Sciatic nerve (tissue), 2 donors: ENCODE measurements around the gene LTB4R2. TPM values are rescaled to one million over a fixed set of nuclear protein-coding genes. Genes with fewer than 3 reads are reported as not detected.

ENCODE experiments used
- ATAC-seq: fragments of 200-7000 bp; cut with Tn5 transposase; one replicate; pipeline ENCODE4 v1.9.1; 2020; ENCODE audit warnings: mild to moderate bottlenecking, moderate library complexity
- DNase-seq: peaks from one replicate; pipeline ENCODE4 v3.0.0-alpha.2; 2020; ENCODE audit warnings: low spot score
- intact Hi-C: fragments of 100-400 bp; cut with DNase I; formaldehyde crosslinking; loops from one replicate; pipeline ENCODE4 v1.14.2; 2022
- total RNA-seq: library from RNA; stranded (reverse); fragmentation: NEBNext Ultra II Directional; extraction: Animal tissue kit (Norgen Biotek cat#: 25700); gene quantifications from one replicate; pipeline ENCODE4 v1.2.1, GENCODE V29; 2021
- donor health status: DM: no; HTN: no; CAD: no.
- donor health status: DM: no; HTN: no; CAD: no.

Gene LTB4R2
- total RNA-seq, 1 donor from 2014 or later, result 5.6 TPM

DNA sequence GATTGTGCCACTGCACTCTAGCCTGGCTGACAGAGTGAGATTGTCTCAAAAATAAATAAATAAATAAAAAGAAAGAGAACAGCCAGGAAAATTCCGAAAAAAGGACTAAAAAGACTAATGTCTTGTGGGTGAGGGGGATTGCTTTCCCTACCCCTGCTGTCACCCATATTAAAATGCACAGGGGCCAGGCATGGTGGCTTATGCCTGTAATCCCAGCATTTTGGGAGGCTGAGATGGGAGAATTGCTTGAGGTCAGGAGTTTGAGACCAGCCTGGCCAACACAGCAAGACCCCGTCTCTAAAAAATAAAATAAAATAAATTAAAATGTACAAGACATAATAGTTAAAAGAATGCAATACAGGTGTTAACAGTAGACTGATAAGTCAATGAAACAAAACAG lies 16.4 kb upstream of the LTB4R2 start:
- intact Hi-C loops, result no loop called here
- no peak for ATAC-seq
- no peak for DNase-seq

DNA sequence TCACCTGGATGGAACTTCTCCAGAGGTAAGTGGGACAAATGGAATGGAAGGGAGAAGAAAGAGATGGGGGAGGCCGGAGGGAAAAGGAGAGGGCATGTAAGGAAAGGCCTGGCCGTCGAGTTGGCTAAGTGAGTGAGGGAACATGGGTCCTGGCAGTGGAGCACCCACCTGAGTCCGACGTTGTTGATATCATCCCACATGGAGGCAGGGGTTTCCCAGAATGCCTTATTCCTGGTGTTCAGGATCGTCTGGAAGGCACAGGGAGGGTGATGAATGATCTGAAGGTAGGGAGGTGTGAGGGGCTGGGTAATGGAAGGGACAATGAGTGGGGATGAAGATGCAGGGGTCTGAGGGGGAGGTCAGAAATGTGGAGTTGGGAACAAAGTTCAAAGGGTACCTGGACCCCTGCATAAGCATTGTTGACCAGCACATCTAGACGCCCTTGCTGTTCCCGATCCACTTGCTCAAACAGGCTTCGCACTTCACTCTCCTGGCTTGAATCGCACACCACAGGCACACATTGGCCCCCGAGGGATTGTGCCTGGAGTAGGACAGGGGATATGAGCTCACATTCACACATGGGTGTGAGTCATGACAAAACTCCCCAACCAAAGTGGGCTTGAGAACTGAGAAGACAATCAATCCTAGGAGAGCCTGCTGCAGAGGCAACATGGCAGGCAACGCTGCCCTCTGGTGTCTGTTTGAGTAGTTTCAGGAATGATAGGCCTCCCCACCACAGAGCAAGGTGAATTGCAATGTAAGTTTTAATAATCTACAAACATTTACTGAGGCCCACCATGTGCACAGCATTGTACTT lies 13.4 kb upstream of the LTB4R2 start:
- intact Hi-C loops, result loop anchor here (5.0 kb wide), 1 partner anchor 54 kb away; the partner anchor contains the start of gene TINF2
- DNase-seq (peak; percentile 74), ATAC-seq (peak; percentile 66)

DNA sequence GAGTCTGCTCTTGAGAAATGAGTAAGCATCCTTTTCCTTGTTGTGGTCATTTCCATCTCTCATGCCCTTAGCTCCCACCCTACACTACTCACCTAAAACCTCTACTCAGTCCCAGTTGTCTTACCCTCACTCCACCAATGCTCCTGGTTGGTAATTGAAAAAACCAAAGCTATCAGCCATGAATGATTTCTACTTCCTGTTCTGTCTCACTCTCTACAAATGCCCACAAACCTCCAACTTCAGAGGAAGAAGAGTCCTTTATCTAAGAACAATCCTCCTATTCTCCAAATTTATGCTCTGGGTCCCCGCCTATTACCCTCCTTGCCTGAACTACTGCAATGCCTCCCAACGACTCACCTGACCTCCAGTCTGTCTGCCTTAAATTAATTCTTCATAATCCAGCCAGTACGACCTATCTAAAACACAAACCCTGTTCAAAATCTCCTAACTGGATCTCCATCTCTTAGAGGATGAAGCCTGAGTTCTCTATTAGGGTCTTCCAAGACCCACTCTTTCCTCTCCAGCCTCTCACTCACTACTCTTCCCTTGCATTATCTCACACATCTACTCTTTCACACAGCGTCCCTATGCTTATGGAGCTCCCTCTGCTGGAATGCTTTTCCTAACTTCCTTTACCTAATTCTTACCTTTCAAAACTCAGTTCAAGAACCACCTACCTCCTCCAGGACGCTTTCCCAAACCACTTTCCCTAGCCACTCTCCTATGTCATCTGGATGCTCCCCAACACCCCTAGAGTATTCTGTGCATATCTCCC lies 12.6 kb upstream of the LTB4R2 start:
- DNase-seq (no peak), ATAC-seq (no peak)
- intact Hi-C loops, result loop anchor here (5.0 kb wide), 1 partner anchor 55 kb away; the partner anchor contains the start of gene TINF2

DNA sequence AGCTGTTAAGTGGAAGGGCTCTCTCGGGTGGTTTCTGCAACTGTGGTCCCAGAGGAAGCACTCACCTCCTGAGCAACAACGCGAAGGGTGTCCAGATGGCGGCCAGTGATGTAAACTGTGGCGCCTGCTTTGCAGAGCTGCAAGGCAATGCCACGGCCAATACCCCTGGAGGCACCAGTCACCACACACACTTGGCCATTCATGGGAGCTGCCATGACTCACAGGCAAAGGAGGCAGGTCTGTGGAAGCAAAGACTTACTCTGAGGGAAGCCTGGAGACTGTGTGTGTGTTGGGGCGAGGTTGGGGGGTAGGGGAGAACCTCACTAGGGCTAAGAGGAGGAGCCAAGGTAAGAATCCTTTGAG lies 11.1 kb upstream of the LTB4R2 start:
- intact Hi-C loops, result loop anchor here (5.0 kb wide), 1 partner anchor 57 kb away; the partner anchor contains the start of gene TINF2
- DNase-seq (no peak), ATAC-seq (peak; percentile 16)

DNA sequence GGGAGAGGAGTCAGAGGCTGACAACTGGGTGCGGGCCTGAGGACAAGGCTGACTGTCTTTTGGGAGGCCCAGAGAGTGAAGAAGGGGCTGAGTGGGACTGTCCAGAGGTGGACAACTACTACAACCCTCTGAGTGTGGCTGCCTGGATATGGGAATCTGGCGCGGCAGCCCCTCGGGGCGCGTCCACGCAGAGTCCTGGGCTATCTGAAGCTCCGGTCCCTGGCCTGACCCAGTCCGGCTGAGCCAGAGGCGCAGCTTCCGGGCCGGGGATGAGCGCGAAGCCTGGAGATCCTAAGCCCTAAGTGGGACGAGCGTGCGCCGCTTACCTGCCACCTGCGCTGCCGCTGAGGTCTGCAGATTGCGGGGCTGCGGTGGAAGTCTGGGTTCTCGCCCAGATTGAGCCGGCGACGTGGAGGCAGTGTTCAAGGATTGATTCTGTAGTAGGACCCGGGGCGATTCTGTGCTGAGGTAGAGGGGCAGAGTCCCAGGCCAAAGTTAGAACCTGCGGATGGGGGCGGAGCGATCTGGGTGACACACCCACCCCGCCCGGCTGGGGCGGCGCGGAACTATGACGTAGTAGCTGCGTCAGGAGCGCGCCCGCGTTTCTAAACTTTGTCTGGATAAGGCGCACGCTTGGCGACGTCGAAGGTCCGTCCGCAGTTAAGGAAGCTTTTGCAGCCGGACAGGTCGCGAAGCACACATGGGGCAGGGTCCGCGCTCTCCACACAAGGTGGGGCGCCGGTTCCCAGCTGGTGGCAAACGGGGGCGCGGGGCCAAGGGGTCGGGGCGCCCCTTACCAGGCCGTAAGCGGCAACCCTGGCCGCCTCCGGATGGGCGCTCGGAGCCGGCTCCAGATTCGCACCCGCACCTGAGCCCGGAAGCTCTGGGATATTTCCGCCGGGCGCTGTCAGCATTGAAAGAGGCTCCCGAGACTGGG lies 10.4 kb upstream of the LTB4R2 start, which contains the start of the genes DHRS1 and NOP9:
Gene DHRS1, minus strand, starts transcription at position 526 of the 937 bp plus-strand sequence. CDS start 674 bp downstream, outside the sequence.
Gene NOP9, plus strand, starts transcription at position 596 of the 937 bp plus-strand sequence. Its CDS starts 105 bp downstream, at position 701.
- ATAC-seq, result peak; percentile 96
- intact Hi-C loops, result loop anchor here (5.0 kb wide), 1 partner anchor 57 kb away; the partner anchor contains the start of gene TINF2
- DNase-seq, result peak; percentile 96

DNA sequence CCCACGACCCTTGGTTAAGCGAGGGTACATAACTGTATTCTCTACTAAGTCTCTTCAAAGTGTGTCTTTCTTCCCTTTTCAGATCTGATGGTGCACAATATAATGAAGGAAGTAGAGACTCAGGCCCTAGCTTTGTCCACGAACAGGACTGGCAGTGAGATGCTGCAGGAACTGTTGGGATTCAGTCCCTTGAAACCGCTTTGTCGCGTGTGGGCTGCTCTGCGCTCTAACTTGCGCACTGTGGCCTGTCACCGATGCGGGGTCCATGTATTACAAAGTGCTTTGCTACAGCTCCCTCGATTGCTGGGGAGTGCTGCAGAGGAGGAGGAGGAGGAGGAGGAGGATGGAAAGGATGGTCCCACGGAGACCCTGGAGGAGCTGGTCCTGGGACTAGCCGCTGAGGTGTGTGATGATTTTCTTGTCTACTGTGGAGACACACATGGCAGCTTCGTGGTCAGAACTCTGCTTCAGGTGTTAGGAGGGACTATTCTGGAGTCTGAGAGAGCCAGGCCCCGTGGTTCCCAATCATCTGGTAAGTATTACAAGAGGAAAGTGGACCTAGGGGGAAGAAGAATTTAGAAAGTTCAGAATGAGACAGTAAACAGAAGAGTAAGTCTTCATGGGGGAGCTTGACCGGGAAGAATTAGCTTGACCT lies 9.5 kb upstream of the LTB4R2 start:
- no peak for ATAC-seq
- intact Hi-C loops, result no loop called here
- DNase-seq, result no peak

DNA sequence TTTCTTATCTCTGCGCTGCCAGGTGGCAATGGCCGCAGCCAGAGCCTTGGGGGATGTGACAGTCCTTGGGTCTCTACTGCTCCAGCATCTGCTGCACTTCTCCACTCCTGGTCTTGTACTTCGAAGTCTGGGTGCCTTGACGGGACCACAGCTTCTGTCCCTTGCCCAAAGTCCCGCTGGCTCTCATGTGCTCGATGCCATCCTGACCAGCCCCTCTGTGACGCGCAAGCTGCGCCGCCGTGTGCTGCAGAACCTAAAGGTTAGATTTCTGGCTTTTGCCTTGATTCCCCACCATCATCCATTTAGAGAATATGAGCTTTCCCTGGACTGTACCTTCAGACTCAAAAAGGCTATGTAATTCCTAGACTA lies 5.9 kb upstream of the LTB4R2 start:
- no peak for ATAC-seq
- no peak for DNase-seq
- intact Hi-C loops, result no loop called here

DNA sequence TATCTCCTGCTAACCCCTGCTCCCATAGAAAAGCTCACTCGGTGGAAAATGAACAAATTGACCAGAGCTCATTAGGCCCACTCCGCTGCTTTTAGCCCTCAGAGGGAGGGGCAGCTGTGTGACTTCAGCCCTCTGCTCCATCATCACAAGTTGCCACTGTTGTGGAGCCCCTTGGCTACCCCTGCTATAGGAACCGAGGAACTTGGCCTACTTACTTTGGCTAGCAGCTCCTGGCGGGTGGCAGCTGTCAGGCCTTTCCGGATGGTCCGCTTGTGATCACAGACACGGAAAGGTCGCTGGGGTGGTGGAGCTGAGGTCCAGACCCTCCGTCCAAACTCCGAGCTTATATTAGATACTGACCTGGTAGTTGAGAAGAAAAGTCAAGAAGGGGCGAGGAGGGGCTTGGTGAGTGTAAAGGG lies 2.8 kb upstream of the LTB4R2 start:
- ATAC-seq (no peak), DNase-seq (no peak)
- intact Hi-C loops, result no loop called here

DNA sequence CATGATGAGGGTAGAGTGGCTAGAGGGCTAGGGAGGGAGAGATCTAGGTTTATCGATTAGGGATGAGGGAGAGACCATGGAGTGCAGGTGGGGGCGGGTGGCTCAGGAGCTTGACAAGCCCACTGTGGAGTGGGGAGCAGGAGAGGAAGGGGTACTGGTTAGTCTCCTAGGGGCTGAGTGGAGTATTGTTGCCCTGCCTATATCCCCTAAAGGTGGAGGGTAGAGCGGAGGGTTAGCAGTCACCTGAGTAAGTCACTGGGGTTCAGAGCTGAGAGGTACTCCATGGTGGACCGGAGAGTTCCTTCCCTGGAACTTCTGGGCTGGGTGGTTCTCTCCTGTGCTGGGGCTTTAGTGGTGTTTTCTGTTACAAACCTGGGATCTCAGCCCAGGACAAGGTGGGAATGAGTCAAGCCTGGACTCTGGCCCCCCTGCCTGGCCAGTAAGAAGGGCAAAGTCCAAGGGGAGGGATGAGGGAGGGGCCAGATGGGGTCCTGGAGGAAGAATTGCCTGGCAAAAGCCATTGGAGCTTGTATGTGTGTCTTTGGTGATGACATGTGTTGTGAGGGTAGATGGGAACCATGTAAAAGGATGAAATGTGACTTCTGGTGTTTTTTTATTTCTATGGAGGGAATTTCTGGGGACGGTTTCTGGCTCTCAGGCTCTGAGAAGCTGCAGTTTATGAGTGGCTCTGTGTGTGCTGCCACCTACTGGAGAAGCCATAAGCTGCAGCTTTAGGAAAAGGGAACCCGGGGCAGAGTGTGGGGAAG lies 2.2 kb upstream of the LTB4R2 start, which contains the start of gene CIDEB:
Gene CIDEB, minus strand, starts transcription at position 403 of the 767 bp plus-strand sequence. Its CDS starts 119 bp downstream, at position 284.
- intact Hi-C loops, result no loop called here
- peak; percentile 75 for DNase-seq
- peak; percentile 51 for ATAC-seq

DNA sequence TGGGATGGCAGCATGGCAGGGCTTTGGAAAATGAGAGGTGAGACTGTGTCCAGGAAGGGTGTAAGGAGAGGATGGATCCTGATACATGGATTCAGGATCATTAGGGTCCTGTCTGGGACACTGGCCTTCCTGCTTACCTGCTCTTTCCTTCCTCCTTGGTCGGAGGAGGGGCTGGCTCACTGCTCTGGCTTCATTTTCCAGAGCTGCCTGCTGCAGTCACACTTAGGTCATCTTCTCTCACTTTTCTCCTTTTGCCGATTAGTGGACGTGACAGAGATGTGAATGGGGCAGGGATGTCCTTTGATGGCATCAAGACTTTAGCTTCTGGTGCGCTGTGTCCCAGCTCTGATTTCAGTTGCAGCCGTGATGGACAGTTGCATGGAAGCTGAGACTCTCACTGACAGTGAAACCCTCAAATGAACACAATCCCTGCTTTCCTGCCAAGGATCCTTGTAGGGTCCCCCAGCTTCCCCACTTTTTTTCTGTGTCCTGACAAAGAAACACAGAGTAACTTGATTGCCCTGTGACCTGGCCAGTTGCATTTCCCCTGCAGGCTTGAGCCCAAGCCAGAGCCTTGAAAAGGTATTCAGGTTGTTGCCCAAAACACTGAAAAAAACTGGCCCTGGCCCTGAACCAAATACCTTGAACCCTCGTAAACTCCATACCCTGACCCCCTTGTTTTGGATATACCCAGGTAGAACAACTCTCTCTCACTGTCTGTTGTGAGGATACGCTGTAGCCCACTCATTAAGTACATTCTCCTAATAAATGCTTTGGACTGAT lies 1.4 kb upstream of the LTB4R2 start:
- intact Hi-C loops, result no loop called here
- DNase-seq (no peak), ATAC-seq (no peak)

DNA sequence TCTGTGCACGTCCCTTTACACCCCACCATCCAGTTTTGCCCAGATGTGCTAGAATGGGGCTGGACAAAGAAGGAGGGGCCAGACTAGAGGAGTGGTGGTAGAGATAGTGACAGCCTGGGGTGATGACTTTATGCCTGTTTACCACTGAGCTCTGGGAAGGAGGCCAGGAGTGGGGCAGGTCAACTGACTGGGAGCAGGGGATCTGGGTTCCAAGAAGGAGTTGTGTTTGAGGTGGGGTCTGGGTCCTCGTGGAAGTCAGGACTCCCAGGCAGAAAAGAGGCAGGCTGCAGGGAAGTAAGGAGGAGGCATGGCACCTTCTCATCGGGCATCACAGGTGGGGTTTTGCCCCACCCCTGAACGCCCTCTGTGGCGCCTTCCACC lies 315 bp downstream of the LTB4R2 start:
- intact Hi-C loops, result no loop called here
- DNase-seq (no peak), ATAC-seq (no peak)

DNA sequence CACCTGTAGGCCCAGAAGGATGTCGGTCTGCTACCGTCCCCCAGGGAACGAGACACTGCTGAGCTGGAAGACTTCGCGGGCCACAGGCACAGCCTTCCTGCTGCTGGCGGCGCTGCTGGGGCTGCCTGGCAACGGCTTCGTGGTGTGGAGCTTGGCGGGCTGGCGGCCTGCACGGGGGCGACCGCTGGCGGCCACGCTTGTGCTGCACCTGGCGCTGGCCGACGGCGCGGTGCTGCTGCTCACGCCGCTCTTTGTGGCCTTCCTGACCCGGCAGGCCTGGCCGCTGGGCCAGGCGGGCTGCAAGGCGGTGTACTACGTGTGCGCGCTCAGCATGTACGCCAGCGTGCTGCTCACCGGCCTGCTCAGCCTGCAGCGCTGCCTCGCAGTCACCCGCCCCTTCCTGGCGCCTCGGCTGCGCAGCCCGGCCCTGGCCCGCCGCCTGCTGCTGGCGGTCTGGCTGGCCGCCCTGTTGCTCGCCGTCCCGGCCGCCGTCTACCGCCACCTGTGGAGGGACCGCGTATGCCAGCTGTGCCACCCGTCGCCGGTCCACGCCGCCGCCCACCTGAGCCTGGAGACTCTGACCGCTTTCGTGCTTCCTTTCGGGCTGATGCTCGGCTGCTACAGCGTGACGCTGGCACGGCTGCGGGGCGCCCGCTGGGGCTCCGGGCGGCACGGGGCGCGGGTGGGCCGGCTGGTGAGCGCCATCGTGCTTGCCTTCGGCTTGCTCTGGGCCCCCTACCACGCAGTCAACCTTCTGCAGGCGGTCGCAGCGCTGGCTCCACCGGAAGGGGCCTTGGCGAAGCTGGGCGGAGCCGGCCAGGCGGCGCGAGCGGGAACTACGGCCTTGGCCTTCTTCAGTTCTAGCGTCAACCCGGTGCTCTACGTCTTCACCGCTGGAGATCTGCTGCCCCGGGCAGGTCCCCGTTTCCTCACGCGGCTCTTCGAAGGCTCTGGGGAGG lies 985 bp downstream of the LTB4R2 start, which contains the start of gene LTB4R:
Gene LTB4R, plus strand, starts transcription at position 857 of the 959 bp plus-strand sequence. CDS start 4,150 bp downstream, outside the sequence.
- intact Hi-C loops, result no loop called here
- ATAC-seq, result peak; percentile 67
- peak; percentile 80 for DNase-seq

DNA sequence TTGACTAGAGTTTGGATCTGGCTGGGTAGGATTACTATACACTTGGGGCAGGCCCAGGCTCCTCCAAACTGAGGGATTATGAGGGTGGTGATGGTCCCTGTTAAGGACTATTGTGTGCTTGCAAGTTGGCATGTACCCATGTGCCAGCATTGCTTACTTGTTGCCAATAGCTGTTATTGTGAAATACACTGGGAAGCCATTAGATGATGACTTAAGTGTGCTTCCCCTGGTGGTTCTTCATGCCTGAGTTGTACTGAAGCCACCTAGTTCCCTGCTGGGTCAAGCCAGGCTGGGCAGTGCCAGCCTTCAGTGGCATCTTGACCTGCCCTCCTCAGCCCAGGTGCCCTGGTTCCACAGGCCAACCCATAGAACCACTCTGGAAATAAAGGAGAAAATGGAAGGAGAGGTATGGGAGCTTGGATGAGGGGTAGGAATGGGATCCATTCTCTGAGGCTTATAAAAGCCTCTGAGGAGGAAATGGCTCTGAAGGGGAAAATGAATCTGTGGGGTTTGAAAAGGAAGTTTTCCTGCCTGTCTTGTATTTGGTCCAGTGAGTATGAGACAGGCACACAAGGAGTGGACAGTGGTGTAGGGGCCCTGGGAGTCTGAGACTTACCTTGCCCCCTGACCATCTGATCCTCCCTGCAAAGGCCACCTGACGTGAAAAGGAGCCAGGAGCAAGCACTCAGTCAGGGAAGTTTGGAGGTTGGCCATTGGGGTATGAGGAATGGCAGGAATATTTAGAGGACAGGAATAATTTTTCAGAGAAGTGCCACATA lies 2.1 kb downstream of the LTB4R2 start:
- DNase-seq (no peak), ATAC-seq (peak; percentile 3)
- intact Hi-C loops, result no loop called here

DNA sequence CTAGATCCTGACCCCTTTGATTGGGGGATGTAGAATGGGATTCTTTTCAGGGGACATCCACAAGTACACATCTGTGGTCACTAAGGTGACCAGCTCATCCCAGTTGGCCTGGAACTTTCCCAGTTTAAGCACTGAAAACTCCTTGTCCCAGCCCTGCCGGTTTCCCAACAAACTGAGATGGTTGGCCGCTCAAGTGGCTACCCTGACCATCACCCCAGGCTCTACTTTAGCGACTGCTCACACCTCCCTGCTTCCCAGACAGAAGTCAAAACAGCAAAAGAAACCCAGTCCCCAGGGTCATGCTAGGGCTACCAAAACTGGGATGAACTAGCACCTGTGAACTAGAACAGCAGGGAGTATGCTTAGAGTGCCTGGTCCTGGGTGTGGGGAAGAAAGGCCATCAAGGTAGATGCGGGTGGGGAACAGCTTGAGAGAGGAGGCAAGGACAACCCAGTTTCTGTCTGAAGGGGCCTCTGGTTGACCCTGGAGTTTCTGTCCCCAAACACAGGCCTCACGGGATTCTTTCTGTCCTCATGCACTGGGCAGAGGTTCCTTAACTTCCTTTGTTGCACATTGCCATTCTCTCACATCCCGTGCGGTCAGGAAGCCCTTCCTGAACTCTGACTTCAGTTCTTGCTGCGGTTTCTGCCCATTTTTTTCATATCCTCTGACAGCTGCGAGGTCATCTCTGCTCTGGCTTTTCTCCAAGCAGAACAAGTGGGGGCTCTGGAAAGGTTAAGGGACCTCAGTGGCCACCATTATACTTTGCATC lies 3.0 kb downstream of the LTB4R2 start:
- DNase-seq (no peak), ATAC-seq (no peak)
- intact Hi-C loops, result no loop called here
